GM12892 (cell line): ENCODE results near the gene CLEC16A.
A peak's percentile ranks its signal among the peaks of the same experiment; 100 is the strongest.
"Not testable (repeated sequence)": the region's sequence is repeated elsewhere in the genome, so short reads cannot be mapped to it uniquely, and the experiment has no call there.

Experiments used
- DNase-seq: peaks from one replicate; pipeline ENCODE4 v3.0.0; 2011; ENCODE audit not compliant: insufficient read length
- FAIRE-seq: peaks from 2 replicates; lab custom pipeline; 2011; peaks lifted over from hg19 to GRCh38; lab: Jason Lieb, UNC
- POLR2A ChIP-seq: IDR thresholded peaks from 2 replicates; pipeline ENCODE4 v1.6.1; 2011; ENCODE audit warnings: low read depth, low read length, control low read depth
- POLR2AphosphoS5 ChIP-seq: IDR thresholded peaks from 2 replicates; pipeline ENCODE4 v1.6.1; 2011; ENCODE audit warnings: low read depth, low read length, control low read depth
- TAF1 ChIP-seq: IDR thresholded peaks from 2 replicates; pipeline ENCODE4 v1.6.1; 2011; ENCODE audit warnings: low read depth, mild to moderate bottlenecking, control low read depth, low read length, borderline replicate concordance

CLEC16A gene

DNA sequence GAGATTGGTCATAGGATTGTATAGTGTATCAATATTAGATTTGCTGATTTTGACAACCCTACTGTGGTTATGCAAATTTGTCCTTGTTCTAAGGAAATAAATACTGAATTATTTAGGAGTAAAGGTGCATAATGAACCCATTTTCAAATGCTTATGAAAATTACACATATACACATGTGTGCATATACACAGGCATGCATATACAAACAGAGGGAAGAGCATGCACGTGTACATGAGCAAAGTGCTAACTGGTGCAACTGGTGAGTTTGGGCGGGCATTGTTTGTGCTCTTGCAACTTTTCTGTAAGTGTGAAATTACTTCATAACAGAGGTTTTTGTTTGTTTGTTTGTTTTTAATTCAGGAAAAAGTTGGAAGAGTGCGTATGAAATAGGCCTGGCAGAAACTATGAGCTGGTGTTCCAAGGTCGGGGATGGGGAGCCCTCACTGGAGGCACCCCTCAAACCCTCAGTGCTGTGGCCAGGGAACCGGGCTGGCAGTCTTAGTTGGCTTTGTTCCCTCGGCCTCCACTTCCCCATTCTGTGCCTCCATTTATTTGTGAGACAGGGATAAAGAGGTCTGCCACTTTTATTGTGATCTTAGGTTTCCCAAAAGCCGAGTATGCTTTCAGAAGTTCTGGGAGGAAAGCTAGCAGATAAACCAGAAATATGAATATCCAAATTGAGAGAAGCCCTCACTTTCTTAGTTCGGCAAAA is 7.9 kb upstream of the CLEC16A start:
- no peak for TF ChIP-seq POLR2AphosphoS5
- TF ChIP-seq POLR2A = no peak
- no peak for TF ChIP-seq TAF1
- DNase-seq = no peak
- FAIRE-seq = no peak

- TF ChIP-seq POLR2AphosphoS5 = 0 out of 2 replicates have a peak, but pooled peaks have one; percentile 25
- TF ChIP-seq POLR2A = peak; percentile 41
- TF ChIP-seq TAF1 = no peak
- FAIRE-seq (no peak), DNase-seq (no peak)
Measured at GRCh38 chr16:10937068-10937859, 7.1 kb upstream of the CLEC16A start.

- FAIRE-seq (no peak), DNase-seq (no peak)
- TF ChIP-seq POLR2AphosphoS5 = peak; percentile 31; the same call in 1 of the 2 replicates
- no peak for TF ChIP-seq POLR2A
- TF ChIP-seq TAF1 = no peak
Measured at GRCh38 chr16:10938321-10938720, 6.0 kb upstream of the CLEC16A start.

- FAIRE-seq (no peak), DNase-seq (no peak)
- TF ChIP-seq TAF1 = no peak
- TF ChIP-seq POLR2AphosphoS5 = no peak; the same call in 1 of the 2 replicates
- no peak for TF ChIP-seq POLR2A
Measured at GRCh38 chr16:10938796-10939648, 5.3 kb upstream of the CLEC16A start.

DNA sequence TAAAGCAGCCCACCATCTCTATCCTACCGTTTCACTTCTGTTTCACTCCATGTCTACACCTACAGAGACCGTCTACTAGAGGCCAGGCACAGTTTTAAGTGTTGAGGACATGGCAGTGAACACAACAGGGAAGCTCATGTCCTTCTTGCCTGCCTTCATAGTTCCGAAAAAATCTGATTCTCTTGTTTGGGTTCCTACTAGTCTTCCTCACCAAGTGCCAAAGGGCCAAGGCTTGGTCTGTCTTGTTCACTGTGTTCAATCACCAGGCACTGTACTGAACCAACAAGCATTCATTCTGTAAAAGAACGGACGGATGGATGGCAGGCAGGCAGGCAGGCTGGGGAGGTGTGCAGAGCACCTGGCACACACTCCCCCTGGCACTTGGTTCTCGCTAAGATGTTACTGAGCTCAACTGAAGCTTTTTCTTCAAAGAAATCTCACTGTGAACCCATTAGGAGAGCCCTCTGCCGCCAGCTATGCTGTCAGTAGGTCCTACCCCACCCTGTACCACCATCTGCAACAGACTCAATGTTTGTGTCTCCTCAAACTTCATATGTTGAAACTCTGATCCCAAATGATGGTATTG is 4.6 kb upstream of the CLEC16A start:
- no peak for DNase-seq

DNA sequence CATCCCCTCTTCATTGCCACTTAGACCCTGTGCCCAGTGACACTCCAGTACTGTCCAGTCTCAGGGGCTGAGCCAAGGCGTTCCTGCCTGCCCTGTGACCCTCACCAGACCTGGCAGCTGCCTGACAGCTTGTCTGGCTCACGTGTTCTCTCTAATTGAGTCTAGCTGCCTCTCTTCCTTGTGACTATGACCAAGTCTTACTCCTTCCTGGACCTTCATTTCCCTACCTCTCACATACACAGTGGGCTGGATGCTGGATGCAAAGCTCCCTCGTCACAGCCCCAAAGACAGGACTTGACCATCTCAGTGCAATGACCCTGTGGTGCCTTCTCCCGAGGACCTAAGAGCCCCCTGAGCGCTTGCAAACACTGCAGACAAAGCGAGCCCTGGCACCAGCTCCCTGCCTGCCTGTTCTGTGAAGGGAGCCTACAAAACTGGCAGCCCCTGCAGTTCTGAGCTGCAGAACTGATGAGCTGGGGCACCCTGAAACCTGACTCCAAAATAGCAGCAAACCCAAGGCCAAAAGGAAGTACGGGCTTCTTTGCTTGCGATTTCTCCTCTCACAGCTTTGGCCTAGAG is 3.8 kb upstream of the CLEC16A start:
- TF ChIP-seq POLR2AphosphoS5 = no peak
- TF ChIP-seq POLR2A = no peak
- TF ChIP-seq TAF1 = no peak
- FAIRE-seq = no peak
- no peak for DNase-seq

More for the DNA sequence above, 4.6 kb upstream of the CLEC16A start:
- FAIRE-seq = no peak
- 0 out of 2 replicates have a peak, but pooled peaks have one; percentile 7 for TF ChIP-seq POLR2A
- TF ChIP-seq POLR2AphosphoS5 = no peak

DNA sequence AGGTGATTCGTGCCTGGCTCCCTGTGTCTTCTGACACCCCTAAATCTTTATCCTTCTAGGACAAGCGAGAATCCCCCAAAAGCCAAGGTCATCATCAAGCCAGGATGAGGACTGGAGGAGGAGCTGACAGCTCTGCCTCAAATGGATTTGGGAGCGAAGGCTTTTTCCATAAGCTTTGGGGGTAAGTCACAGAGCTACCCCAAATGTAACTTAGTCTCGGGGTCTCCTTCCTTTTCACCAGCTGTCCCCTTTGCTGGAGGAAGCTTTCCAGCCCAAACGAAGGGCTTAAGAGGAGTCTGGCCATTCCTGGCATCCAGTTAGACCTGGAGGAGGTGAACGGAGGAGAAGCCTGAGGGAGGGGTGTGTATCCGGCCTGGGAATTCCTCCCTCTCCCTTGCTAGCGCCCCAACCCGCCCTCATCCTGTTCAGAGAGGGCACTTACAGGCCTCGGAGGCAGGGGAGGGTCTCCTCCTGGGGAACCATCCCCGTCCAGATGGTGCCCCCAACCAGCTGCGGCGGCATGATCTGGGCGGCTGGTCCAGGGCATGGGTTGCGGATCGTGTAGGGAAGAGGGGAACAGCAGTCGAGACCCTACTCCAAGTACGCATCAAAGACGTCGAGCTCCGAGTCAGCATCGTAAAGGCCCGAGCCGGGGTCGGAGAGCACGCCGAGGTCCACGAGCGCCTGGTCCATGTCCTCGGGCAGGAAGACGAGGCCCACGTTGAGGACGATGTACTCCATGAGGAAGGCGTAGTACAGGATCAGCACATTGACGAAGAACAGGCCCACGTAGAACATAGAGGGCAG is 3.0 kb upstream of the CLEC16A start:
- DNase-seq (no peak), FAIRE-seq (no peak)

GRCh38 chr16:10941935-10942351 is 2.4 kb upstream of the CLEC16A start:
- DNase-seq, FAIRE-seq: not testable (repeated sequence)

More for the DNA sequence above, 3.0 kb upstream of the CLEC16A start:
- no peak for TF ChIP-seq POLR2AphosphoS5
- no peak for TF ChIP-seq POLR2A
- TF ChIP-seq TAF1 = no peak

- TF ChIP-seq POLR2AphosphoS5 (no peak), POLR2A (peak; percentile 44; the same call in 1 of the 2 replicates)
- DNase-seq (peak; percentile 99), FAIRE-seq (peak; percentile 74)
Measured at GRCh38 chr16:10942352-10943063, 1.9 kb upstream of the CLEC16A start, which contains the start of gene DEXI. DEXI (minus strand) TSS chr16:10942468; CDS start chr16:10942005, 463 bp downstream.

DNA sequence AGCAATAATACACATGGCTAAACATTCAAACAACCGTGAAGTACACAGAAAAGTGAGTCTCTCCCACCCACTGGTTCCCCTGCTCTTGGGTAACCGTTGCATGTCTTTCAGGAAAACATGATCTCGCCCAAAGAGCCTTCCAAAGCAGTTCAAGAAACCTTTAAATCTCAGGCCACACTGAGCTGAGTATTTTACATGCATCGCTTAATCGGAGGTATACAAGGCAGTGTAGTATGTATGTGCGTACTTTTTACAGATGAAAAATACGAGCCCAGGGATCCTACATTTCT is 1.4 kb upstream of the CLEC16A start:
- no peak for DNase-seq
- TF ChIP-seq POLR2AphosphoS5 (no peak), POLR2A (no peak), TAF1 (no peak)
- no peak for FAIRE-seq
